ENCODE measurements around the gene PCDHA13.

The PCDHA13 gene

GRCh38 chr5:140883373-140883772 lies 1.4 kb downstream of the PCDHA13 start:
- Histone ChIP-seq H4K8ac (ENCODE audit: low read length) (no peak overlapping the region), H2BK5ac (ENCODE audit: low read depth, low read length, poor library complexity, severe bottlenecking) (no peak overlapping the region), H2BK120ac (ENCODE audit: low read depth, low read length) (no peak overlapping the region), H4K91ac (ENCODE audit: low read length) (no peak overlapping the region), H3K14ac (ENCODE audit: low read length in 2 of 2) (peak overlapping the region in 1 of 2 experiments; percentile 65), H3K23ac (ENCODE audit: low read length in 2 of 2) (no peak overlapping the region), H2BK12ac (ENCODE audit: low read length in 2 of 2) (no peak overlapping the region), H3K36me3 (ENCODE audit: control insufficient read depth in 1 of 2, insufficient read depth in 2 of 2, low read depth in 1 of 2, low read length in 2 of 2) (peaks cover 0 to 19% of the 10 kb centered on the region in 2 experiments), H3K4me2 (ENCODE audit: low read length, poor library complexity, severe bottlenecking) (no peak overlapping the region), H3K27ac (ENCODE audit: low read length, poor library complexity, severe bottlenecking) (no peak overlapping the region), H2AK5ac (ENCODE audit: low read length, severe bottlenecking) (no peak overlapping the region), H3K4me3 (ENCODE audit: insufficient read depth in 1 of 2, low read depth in 1 of 2, low read length in 2 of 2) (no peak overlapping the region), H3K9me3 (ENCODE audit: control insufficient read depth, low read length) (peaks cover 47% of the 10 kb centered on the region), H3K9ac (ENCODE audit: low read length) (no peak overlapping the region), H3K79me1 (replicated peaks; ENCODE audit: low read length, poor library complexity, severe bottlenecking) (no peaks in the 10 kb centered on the region), H3K4me1 (ENCODE audit: control insufficient read depth, insufficient read depth, low read depth, low read length) (no peaks in the 10 kb centered on the region), H3K4ac (ENCODE audit: low read depth in 1 of 2, low read length in 2 of 2) (no peak overlapping the region), H3K18ac (ENCODE audit: low read depth in 1 of 2, low read length in 2 of 2) (no peak overlapping the region), H3K27me3 (ENCODE audit: control insufficient read depth in 1 of 2, insufficient read depth in 1 of 2, low read length in 2 of 2) (no peaks in the 10 kb centered on the region), H2BK15ac (ENCODE audit: low read depth, poor library complexity, severe bottlenecking) (no peak overlapping the region), H2AFZ (ENCODE audit: low read depth, low read length) (no peak overlapping the region)
- DNase-seq = no peak
- WGBS = 99% methylated on average over 40 of the region's 41 CpGs

GRCh38 chr5:140883927-140884697 lies 2.2 kb downstream of the PCDHA13 start:
- Histone ChIP-seq H4K91ac (ENCODE audit: low read length) (no peak overlapping the region), H2BK120ac (ENCODE audit: low read depth, low read length) (no peak overlapping the region), H3K4me1 (ENCODE audit: control insufficient read depth, insufficient read depth, low read depth, low read length) (no peaks in the 10 kb centered on the region), H3K14ac (ENCODE audit: low read length in 2 of 2) (no peak overlapping the region), H3K9me3 (ENCODE audit: control insufficient read depth, low read length) (peaks cover 42% of the 10 kb centered on the region), H4K8ac (ENCODE audit: low read length) (no peak overlapping the region), H3K4me2 (ENCODE audit: low read length, poor library complexity, severe bottlenecking) (no peak overlapping the region), H2BK5ac (ENCODE audit: low read depth, low read length, poor library complexity, severe bottlenecking) (no peak overlapping the region), H3K79me1 (replicated peaks; ENCODE audit: low read length, poor library complexity, severe bottlenecking) (peaks cover 1% of the 10 kb centered on the region), H2BK15ac (ENCODE audit: low read depth, poor library complexity, severe bottlenecking) (no peak overlapping the region), H2BK12ac (ENCODE audit: low read length in 2 of 2) (no peak overlapping the region), H2AK5ac (ENCODE audit: low read length, severe bottlenecking) (no peak overlapping the region), H3K4me3 (ENCODE audit: insufficient read depth in 1 of 2, low read depth in 1 of 2, low read length in 2 of 2) (no peak overlapping the region), H2AFZ (ENCODE audit: low read depth, low read length) (no peak overlapping the region), H3K9ac (ENCODE audit: low read length) (no peak overlapping the region), H3K4ac (ENCODE audit: low read depth in 1 of 2, low read length in 2 of 2) (no peak overlapping the region), H3K36me3 (ENCODE audit: control insufficient read depth in 1 of 2, insufficient read depth in 2 of 2, low read depth in 1 of 2, low read length in 2 of 2) (peaks cover 0 to 19% of the 10 kb centered on the region in 2 experiments), H3K27me3 (ENCODE audit: control insufficient read depth in 1 of 2, insufficient read depth in 1 of 2, low read length in 2 of 2) (no peaks in the 10 kb centered on the region), H3K18ac (ENCODE audit: low read depth in 1 of 2, low read length in 2 of 2) (no peak overlapping the region), H3K27ac (ENCODE audit: low read length, poor library complexity, severe bottlenecking) (no peak overlapping the region), H3K23ac (ENCODE audit: low read length in 2 of 2) (no peak overlapping the region)
- WGBS = 97% methylated on average over 77 of the region's 79 CpGs
- DNase-seq = no peak

- Histone ChIP-seq H3K4me2 (ENCODE audit: low read length, poor library complexity, severe bottlenecking) (no peak overlapping the region), H2BK12ac (ENCODE audit: low read length in 2 of 2) (no peak overlapping the region), H2AK5ac (ENCODE audit: low read length, severe bottlenecking) (no peak overlapping the region), H3K79me1 (replicated peaks; ENCODE audit: low read length, poor library complexity, severe bottlenecking) (peaks cover 17% of the 10 kb centered on the region), H3K4me1 (ENCODE audit: control insufficient read depth, insufficient read depth, low read depth, low read length) (no peaks in the 10 kb centered on the region), H2AFZ (ENCODE audit: low read depth, low read length) (no peak overlapping the region), H3K18ac (ENCODE audit: low read depth in 1 of 2, low read length in 2 of 2) (no peak overlapping the region), H4K8ac (ENCODE audit: low read length) (no peak overlapping the region), H3K23ac (ENCODE audit: low read length in 2 of 2) (no peak overlapping the region), H2BK15ac (ENCODE audit: low read depth, poor library complexity, severe bottlenecking) (no peak overlapping the region), H3K9me3 (ENCODE audit: control insufficient read depth, low read length) (peaks cover 43% of the 10 kb centered on the region), H3K27ac (ENCODE audit: low read length, poor library complexity, severe bottlenecking) (no peak overlapping the region), H3K36me3 (ENCODE audit: control insufficient read depth in 1 of 2, insufficient read depth in 2 of 2, low read depth in 1 of 2, low read length in 2 of 2) (no peaks in the 10 kb centered on the region), H2BK120ac (ENCODE audit: low read depth, low read length) (no peak overlapping the region), H2BK5ac (ENCODE audit: low read depth, low read length, poor library complexity, severe bottlenecking) (no peak overlapping the region), H3K27me3 (ENCODE audit: control insufficient read depth in 1 of 2, insufficient read depth in 1 of 2, low read length in 2 of 2) (no peaks in the 10 kb centered on the region), H3K4me3 (ENCODE audit: insufficient read depth in 1 of 2, low read depth in 1 of 2, low read length in 2 of 2) (no peak overlapping the region), H4K91ac (ENCODE audit: low read length) (no peak overlapping the region), H3K9ac (ENCODE audit: low read length) (no peak overlapping the region), H3K14ac (ENCODE audit: low read length in 2 of 2) (no peak overlapping the region), H3K4ac (ENCODE audit: low read depth in 1 of 2, low read length in 2 of 2) (no peak overlapping the region)
- DNase-seq = no peak
- WGBS = no CpG with 5 or more reads among the region's 1 CpG
Measured at GRCh38 chr5:140916325-140916724, 34.4 kb downstream of the PCDHA13 start.

GRCh38 chr5:140923601-140924000 lies 41.7 kb downstream of the PCDHA13 start:
- H3K4me2 ChIP-seq (ENCODE audit: low read length, poor library complexity, severe bottlenecking) = no peak overlapping the region

More at GRCh38 chr5:140923601-140924000, 41.7 kb downstream of the PCDHA13 start:
- H3K4ac ChIP-seq (ENCODE audit: low read depth in 1 of 2, low read length in 2 of 2) = no peak overlapping the region
- no peak overlapping the region for H3K27ac ChIP-seq (ENCODE audit: low read length, poor library complexity, severe bottlenecking)
- H2BK15ac ChIP-seq (ENCODE audit: low read depth, poor library complexity, severe bottlenecking) = no peak overlapping the region
- 60% methylated on average over 2 of the region's 4 CpGs for WGBS
- no peak overlapping the region for H4K91ac ChIP-seq (ENCODE audit: low read length)
- no peak overlapping the region for H3K14ac ChIP-seq (ENCODE audit: low read length in 2 of 2)
- H3K23ac ChIP-seq (ENCODE audit: low read length in 2 of 2) = no peak overlapping the region
- no peak overlapping the region for H2BK5ac ChIP-seq (ENCODE audit: low read depth, low read length, poor library complexity, severe bottlenecking)
- peaks cover 20% of the 10 kb centered on the region for H3K4me1 ChIP-seq (ENCODE audit: control insufficient read depth, insufficient read depth, low read depth, low read length)
- no peak overlapping the region for H2AK5ac ChIP-seq (ENCODE audit: low read length, severe bottlenecking)
- H2AFZ ChIP-seq (ENCODE audit: low read depth, low read length) = no peak overlapping the region
- H4K8ac ChIP-seq (ENCODE audit: low read length) = no peak overlapping the region
- H2BK120ac ChIP-seq (ENCODE audit: low read depth, low read length) = no peak overlapping the region
- H3K27me3 ChIP-seq (ENCODE audit: control insufficient read depth in 1 of 2, insufficient read depth in 1 of 2, low read length in 2 of 2) = peaks cover 13 to 33% of the 10 kb centered on the region in 2 experiments
- H3K9me3 ChIP-seq (ENCODE audit: control insufficient read depth, low read length) = peaks cover 10% of the 10 kb centered on the region
- DNase-seq = no peak
- no peak overlapping the region for H2BK12ac ChIP-seq (ENCODE audit: low read length in 2 of 2)
- H3K18ac ChIP-seq (ENCODE audit: low read depth in 1 of 2, low read length in 2 of 2) = no peak overlapping the region
- H3K4me3 ChIP-seq (ENCODE audit: insufficient read depth in 1 of 2, low read depth in 1 of 2, low read length in 2 of 2) = no peak overlapping the region
- H3K79me1 ChIP-seq (replicated peaks; ENCODE audit: low read length, poor library complexity, severe bottlenecking) = peaks cover 1% of the 10 kb centered on the region
- H3K36me3 ChIP-seq (ENCODE audit: control insufficient read depth in 1 of 2, insufficient read depth in 2 of 2, low read depth in 1 of 2, low read length in 2 of 2) = no peaks in the 10 kb centered on the region
- no peak overlapping the region for H3K9ac ChIP-seq (ENCODE audit: low read length)

All from mesenchymal stem cell (in vitro differentiated cells and primary cell).